A673 (cell line): ENCODE data around the gene NRXN3. TPM values are rescaled to one million over a fixed set of nuclear protein-coding genes. Genes with fewer than 3 reads are reported as not detected.

Experiments
- BruUV-seq: library from RNA; stranded (reverse); fragments of 400-500 nt; replicated peaks from 2 replicates; lab custom pipeline; 2021; lab: Mats Ljungman, UMichigan
- CTCF ChIA-PET: fragments of 300-600 bp; sonication (Branson Sonifier 250); formaldehyde crosslinking; loops from one replicate; lab custom pipeline; 2022; ENCODE audit warnings: antibody characterized with exemption; lab: Charles Lee
- POLR2A ChIA-PET: fragments of 300-600 bp; sonication (Branson Sonifier 250); formaldehyde crosslinking; loops from one replicate; lab custom pipeline; 2022; ENCODE audit warnings: antibody characterized with exemption; ENCODE audit not compliant: low non-redundant PET; lab: Charles Lee
- DNase-seq: peaks from one replicate; pipeline ENCODE4 v3.0.0-alpha.2; 2015; ENCODE audit warnings: low spot score
- H3K27ac ChIP-seq: fragments of 200-600 bp; sonication (generic); 2 replicates; pipeline ENCODE4 v1.5.1; 2016; ENCODE audit warnings: mixed run types, low read depth, mild to moderate bottlenecking, mixed read lengths, antibody characterized with exemption, low read length; ENCODE audit not compliant: poor library complexity, severe bottlenecking
- H3K27me3 ChIP-seq: fragments of 200-600 bp; sonication (generic); replicated peaks from 2 replicates; pipeline ENCODE4 v1.6.1; 2017; ENCODE audit warnings: mixed run types, low read depth, mild to moderate bottlenecking, mixed read lengths, antibody characterized with exemption, low read length; ENCODE audit not compliant: insufficient read depth, poor library complexity
- H3K36me3 ChIP-seq: fragments of 200-600 bp; sonication (generic); 2 replicates; pipeline ENCODE4 v1.6.1; 2016; ENCODE audit warnings: mixed run types, mild to moderate bottlenecking, mixed read lengths, antibody characterized with exemption, low read length; ENCODE audit not compliant: insufficient read depth, poor library complexity, severe bottlenecking
- H3K4me1 ChIP-seq: fragments of 200-600 bp; sonication (generic); 2 replicates; pipeline ENCODE4 v1.6.1; 2017; ENCODE audit warnings: mixed run types, mild to moderate bottlenecking, mixed read lengths, antibody characterized with exemption, low read length; ENCODE audit not compliant: insufficient read depth, poor library complexity, severe bottlenecking
- H3K4me3 ChIP-seq: fragments of 200-600 bp; sonication (generic); 2 replicates; pipeline ENCODE4 v1.5.1; 2016; ENCODE audit warnings: low read depth, mixed run types, mild to moderate bottlenecking, mixed read lengths, low read length; ENCODE audit not compliant: poor library complexity, severe bottlenecking
- H3K9me3 ChIP-seq: fragments of 200-600 bp; sonication (generic); 2 replicates; pipeline ENCODE4 v1.6.1; 2016; ENCODE audit warnings: mixed run types, low read depth, mild to moderate bottlenecking, mixed read lengths, antibody characterized with exemption, low read length; ENCODE audit not compliant: poor library complexity, severe bottlenecking
- EZH2 ChIP-seq: fragments of 200-600 bp; sonication (generic); IDR thresholded peaks from 2 replicates; pipeline ENCODE4 v1.6.1; 2017; ENCODE audit warnings: borderline replicate concordance, low read depth, mild to moderate bottlenecking, mixed read lengths, antibody characterized with exemption, low read length; ENCODE audit not compliant: poor library complexity, severe bottlenecking
- intact Hi-C: fragments of 100-400 bp; cut with micrococcal nuclease; formaldehyde crosslinking; loops from one replicate; pipeline ENCODE4 v1.10.0; 2022; ENCODE audit not compliant: unreplicated experiment
- total RNA-seq: library from RNA; stranded (reverse); gene quantifications from 2 replicates; pipeline ENCODE4 v1.2.3, GENCODE V29; 2021
- TF ChIP-seq, protein P1 (sequence below): fragments of 300-800, 200-600 bp; sonication (generic); conservative IDR thresholded peaks from 2 replicates; pipeline ENCODE4 v1.5.1; 2017; ENCODE audit warnings: low read depth, mild to moderate bottlenecking, antibody characterized with exemption, low read length, moderate library complexity, mixed read lengths

Gene NRXN3
- total RNA-seq, 1 experiment from 2014 or later, result 0.21 TPM

DNA sequence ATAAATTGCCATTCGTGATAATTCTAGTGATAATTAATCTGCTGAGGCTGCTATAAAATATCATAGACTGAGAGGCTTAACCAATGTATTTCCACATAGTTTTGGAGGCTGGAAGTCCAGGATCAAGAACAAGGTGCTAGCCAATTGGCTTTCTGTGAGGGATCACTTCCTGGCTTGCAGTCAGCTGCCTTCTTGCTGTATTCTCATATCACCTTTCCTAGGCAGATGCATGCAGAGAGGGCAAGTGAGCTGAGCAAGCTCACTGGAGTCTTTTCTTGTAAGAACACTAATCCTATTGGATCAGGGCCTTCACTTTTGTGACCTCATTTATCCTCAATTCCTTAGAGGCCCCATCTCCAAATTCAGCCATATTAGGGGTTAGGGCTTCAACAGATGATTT is 1400.5 kb downstream of the NRXN3 start:
- Histone ChIP-seq H3K27ac (no peak overlapping the region), H3K36me3 (no peaks in the 10 kb centered on the region), H3K4me1 (peaks cover 22% of the 10 kb centered on the region), H3K9me3 (no peaks in the 10 kb centered on the region), H3K27me3 (no peaks in the 10 kb centered on the region), H3K4me3 (no peak overlapping the region)
- no peak for DNase-seq
- TF ChIP-seq, protein P1, sequence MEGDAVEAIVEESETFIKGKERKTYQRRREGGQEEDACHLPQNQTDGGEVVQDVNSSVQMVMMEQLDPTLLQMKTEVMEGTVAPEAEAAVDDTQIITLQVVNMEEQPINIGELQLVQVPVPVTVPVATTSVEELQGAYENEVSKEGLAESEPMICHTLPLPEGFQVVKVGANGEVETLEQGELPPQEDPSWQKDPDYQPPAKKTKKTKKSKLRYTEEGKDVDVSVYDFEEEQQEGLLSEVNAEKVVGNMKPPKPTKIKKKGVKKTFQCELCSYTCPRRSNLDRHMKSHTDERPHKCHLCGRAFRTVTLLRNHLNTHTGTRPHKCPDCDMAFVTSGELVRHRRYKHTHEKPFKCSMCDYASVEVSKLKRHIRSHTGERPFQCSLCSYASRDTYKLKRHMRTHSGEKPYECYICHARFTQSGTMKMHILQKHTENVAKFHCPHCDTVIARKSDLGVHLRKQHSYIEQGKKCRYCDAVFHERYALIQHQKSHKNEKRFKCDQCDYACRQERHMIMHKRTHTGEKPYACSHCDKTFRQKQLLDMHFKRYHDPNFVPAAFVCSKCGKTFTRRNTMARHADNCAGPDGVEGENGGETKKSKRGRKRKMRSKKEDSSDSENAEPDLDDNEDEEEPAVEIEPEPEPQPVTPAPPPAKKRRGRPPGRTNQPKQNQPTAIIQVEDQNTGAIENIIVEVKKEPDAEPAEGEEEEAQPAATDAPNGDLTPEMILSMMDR, result no peak
- no peak for TF ChIP-seq EZH2
- intact Hi-C loops, result no loop called here
- CTCF ChIA-PET, result no interaction called here
- POLR2A ChIA-PET, result no interaction called here
- BruUV-seq, result no TSS peak

DNA sequence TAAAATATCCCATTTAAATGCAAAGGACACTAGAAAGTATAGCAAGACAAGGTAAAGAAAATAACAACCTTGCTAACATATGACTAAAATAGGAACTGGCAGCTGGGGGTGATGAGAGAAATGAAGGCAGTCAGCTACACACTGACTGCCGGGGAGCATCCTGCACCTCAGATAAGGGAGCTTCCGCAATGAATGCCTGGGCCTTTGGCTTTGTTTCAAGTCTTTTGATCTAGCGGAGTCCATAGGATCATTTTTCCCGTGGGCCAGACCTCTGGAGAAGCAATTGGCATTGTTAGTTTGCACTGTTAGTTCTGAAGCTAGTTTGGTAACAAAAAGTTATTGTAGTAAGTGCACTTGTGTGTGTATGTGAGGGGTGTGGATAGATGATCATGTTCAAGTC is 1401.2 kb downstream of the NRXN3 start:
- Histone ChIP-seq H3K27ac (no peak overlapping the region), H3K27me3 (no peaks in the 10 kb centered on the region), H3K9me3 (no peaks in the 10 kb centered on the region), H3K36me3 (no peaks in the 10 kb centered on the region), H3K4me1 (peaks cover 29% of the 10 kb centered on the region), H3K4me3 (no peak overlapping the region)
- DNase-seq, result no peak
- POLR2A ChIA-PET, result no interaction called here
- CTCF ChIA-PET, result no interaction called here
- TF ChIP-seq EZH2, result no peak
- TF ChIP-seq, protein P1, result no peak
- no TSS peak for BruUV-seq
- intact Hi-C loops, result no loop called here

DNA sequence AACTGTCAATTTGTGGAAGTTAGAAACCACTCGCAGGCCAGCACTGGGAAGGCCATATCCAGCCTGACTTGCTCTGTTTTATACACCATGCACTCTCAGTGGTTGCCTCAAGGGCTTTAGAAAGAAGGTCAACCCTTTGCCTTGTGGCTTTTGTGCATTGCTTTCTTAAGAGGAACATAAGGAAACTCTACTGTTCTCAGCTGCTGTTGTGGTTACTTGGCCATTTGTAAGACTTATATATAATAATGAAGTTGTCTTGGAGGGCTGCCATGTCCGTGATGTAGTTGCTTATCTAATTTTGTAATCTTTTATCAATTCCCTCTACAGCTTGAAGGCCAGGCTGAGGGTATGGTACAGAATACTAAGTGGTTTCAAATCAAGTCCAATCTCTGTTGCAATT is 1403.3 kb downstream of the NRXN3 start:
- DNase-seq, result peak; percentile 38
- CTCF ChIA-PET, result no interaction called here
- Histone ChIP-seq H3K9me3 (no peaks in the 10 kb centered on the region), H3K27ac (no peak overlapping the region), H3K4me3 (no peak overlapping the region), H3K4me1 (peaks cover 42% of the 10 kb centered on the region), H3K36me3 (no peaks in the 10 kb centered on the region), H3K27me3 (no peaks in the 10 kb centered on the region)
- intact Hi-C loops, result no loop called here
- POLR2A ChIA-PET, result interaction anchor here (0.8 kb wide), 1 partner anchor 56 kb away, joined by 4 read pairs; no protein-coding TSS in a partner anchor
- no TSS peak for BruUV-seq
- TF ChIP-seq, protein P1, result no peak
- TF ChIP-seq EZH2, result no peak
